Measurements from ENCODE around the gene PKD1L1.
"Not testable (repeated sequence)": the region's sequence is repeated elsewhere in the genome, so short reads cannot be mapped to it uniquely, and the experiment has no call there.

The PKD1L1 gene

GRCh38 chr7:47758546-47758945 lies 189.7 kb downstream of the PKD1L1 start:
- no peak for DNase-seq

- DNase-seq = peak; percentile 85
Observed at GRCh38 chr7:47757921-47758411, 190.3 kb downstream of the PKD1L1 start.

- no peak for DNase-seq
Observed at GRCh38 chr7:47756636-47757035, 191.6 kb downstream of the PKD1L1 start.

GRCh38 chr7:47755248-47755647 lies 193.0 kb downstream of the PKD1L1 start:
- no peak for DNase-seq

GRCh38 chr7:47751724-47752123 lies 196.5 kb downstream of the PKD1L1 start:
- not testable (repeated sequence) for DNase-seq

- no peak for DNase-seq
Observed at GRCh38 chr7:47751043-47751442, 197.2 kb downstream of the PKD1L1 start.

- DNase-seq = no peak
Observed at GRCh38 chr7:47748041-47748440, 200.2 kb downstream of the PKD1L1 start.

GRCh38 chr7:47747160-47747559 lies 201.1 kb downstream of the PKD1L1 start:
- no peak for DNase-seq

- DNase-seq = no peak
Observed at GRCh38 chr7:47746468-47746867, 201.8 kb downstream of the PKD1L1 start.

GRCh38 chr7:47744883-47745282 lies 203.4 kb downstream of the PKD1L1 start:
- DNase-seq = no peak

GRCh38 chr7:47743965-47744591 lies 204.2 kb downstream of the PKD1L1 start:
- no peak for DNase-seq

- DNase-seq = no peak
Observed at GRCh38 chr7:47741984-47742383, 206.3 kb downstream of the PKD1L1 start.

- DNase-seq = no peak
Observed at GRCh38 chr7:47739891-47740290, 208.4 kb downstream of the PKD1L1 start.

GRCh38 chr7:47739301-47739875 lies 208.9 kb downstream of the PKD1L1 start:
- DNase-seq = no peak

- no peak for DNase-seq
Observed at GRCh38 chr7:47738563-47739166, 209.6 kb downstream of the PKD1L1 start.

- no peak for DNase-seq
Observed at GRCh38 chr7:47737601-47738000, 210.7 kb downstream of the PKD1L1 start.

GRCh38 chr7:47735431-47736345 lies 212.6 kb downstream of the PKD1L1 start:
- no peak for DNase-seq

GRCh38 chr7:47734949-47735291 lies 213.3 kb downstream of the PKD1L1 start:
- no peak for DNase-seq

GRCh38 chr7:47734287-47734948 lies 213.8 kb downstream of the PKD1L1 start:
- DNase-seq = no peak

- no peak for DNase-seq
Observed at GRCh38 chr7:47730142-47730541, 218.1 kb downstream of the PKD1L1 start.

- no peak for DNase-seq
Observed at GRCh38 chr7:47726047-47726726, 222.1 kb downstream of the PKD1L1 start.
